ENCODE results near the gene IRGC.

The IRGC gene

DNA sequence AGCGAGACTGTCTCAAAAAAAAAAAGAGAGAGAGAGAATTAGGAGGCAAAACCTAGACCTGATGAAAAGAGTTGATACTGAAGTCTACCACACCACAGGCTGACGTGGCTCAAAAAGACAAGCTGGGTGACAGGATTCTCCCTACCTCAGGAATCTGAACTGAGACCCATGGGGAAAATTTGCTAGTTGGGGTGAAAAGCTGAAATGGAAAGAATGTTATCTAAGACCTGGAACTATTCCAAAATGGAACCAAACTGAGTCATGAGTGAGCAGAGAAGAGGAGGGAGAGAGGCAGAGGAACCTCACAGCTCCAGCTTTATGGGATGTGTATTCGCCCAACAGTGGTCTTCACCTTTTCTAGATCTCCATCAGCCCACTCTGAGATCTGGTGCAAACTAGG is 27.2 kb downstream of the IRGC start (continued):
- TF ChIP-seq, protein P1, sequence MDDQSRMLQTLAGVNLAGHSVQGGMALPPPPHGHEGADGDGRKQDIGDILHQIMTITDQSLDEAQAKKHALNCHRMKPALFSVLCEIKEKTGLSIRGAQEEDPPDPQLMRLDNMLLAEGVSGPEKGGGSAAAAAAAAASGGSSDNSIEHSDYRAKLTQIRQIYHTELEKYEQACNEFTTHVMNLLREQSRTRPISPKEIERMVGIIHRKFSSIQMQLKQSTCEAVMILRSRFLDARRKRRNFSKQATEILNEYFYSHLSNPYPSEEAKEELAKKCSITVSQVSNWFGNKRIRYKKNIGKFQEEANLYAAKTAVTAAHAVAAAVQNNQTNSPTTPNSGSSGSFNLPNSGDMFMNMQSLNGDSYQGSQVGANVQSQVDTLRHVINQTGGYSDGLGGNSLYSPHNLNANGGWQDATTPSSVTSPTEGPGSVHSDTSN (CRISPR knock-in tag; IDR thresholded peaks at IDR 0.05), result no peak

DNA sequence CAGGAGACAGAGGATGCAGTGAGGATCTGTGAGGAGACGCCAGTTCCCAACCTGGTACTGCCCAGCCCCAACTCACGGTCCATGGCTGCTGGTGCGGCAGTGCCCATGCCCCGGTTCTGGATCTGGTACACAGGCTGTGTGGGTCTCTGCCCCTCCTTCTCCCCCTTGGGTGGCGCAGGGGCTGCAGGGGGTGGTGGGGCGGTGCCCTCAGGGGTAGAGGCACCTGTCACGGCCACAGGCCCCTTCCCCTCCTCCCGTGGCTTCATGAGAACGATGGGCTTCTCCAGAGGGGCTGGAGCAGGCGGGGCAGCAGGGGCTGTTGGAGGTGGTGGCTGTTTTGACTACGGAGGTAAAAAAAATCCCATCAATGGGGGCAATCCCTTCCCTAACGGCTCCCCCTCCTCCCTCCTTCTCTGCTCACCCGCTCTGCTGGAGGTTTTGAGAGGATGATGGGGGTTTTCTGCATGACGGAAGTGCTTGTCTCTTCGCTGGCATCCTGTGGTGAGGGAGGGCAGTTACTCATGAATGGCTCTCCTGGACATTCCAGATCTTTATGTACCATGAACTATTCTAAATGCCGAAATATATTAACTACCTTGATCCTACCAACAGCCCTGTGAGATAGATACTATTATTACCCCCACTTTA is 31.8 kb downstream of the IRGC start:
- ChIA-PET POLR2A (interaction anchor here (1.5 to 1.9 kb wide), 2 partner anchors 18 to 79 kb away, joined by 4 read pairs; no protein-coding TSS in a partner anchor), CTCF (interaction anchor here (1.0 to 8.1 kb wide), 8 partner anchors 13 to 79 kb away, joined by 4 to 203 read pairs (median 8); partner anchors contain the start of gene KCNN4)
- H3K27ac ChIP-seq (ENCODE audit: extremely low read depth, low read depth, low read length), result 0 out of 2 replicates have a peak overlapping the region, but pooled peaks have one; percentile 17
- H3K36me3 ChIP-seq (ENCODE audit: control insufficient read depth in 2 of 2, insufficient read depth in 1 of 2, low read length in 2 of 2), result peaks cover 85 to 99% of the 10 kb centered on the region in 2 experiments
- no peak overlapping the region for H3K4me3 ChIP-seq (ENCODE audit: low read depth, low read length)
- H3K9me3 ChIP-seq (ENCODE audit: control insufficient read depth, insufficient read depth, low read depth, low read length), result no peaks in the 10 kb centered on the region
- no peaks in the 10 kb centered on the region; the same call in 1 of the 2 replicates for H3K4me1 ChIP-seq (ENCODE audit: control insufficient read depth, insufficient read depth, low read length)
- TF ChIP-seq ZNF837 (tag by site-specific recombination; IDR thresholded peaks at IDR 0.05) (no peak), ZNF366 (tag by site-specific recombination; conservative IDR thresholded peaks at IDR 0.05) (no peak), ZNF701 (tag by site-specific recombination; IDR thresholded peaks at IDR 0.05) (no peak), GLI2 (tag by site-specific recombination; IDR thresholded peaks at IDR 0.05; ENCODE audit: borderline replicate concordance, low read depth) (no peak), ZNF571 (tag by site-specific recombination; IDR thresholded peaks at IDR 0.05) (no peak), ZBTB21 (tag by site-specific recombination; IDR thresholded peaks at IDR 0.05) (no peak), ZNF221 (tag by site-specific recombination; IDR thresholded peaks at IDR 0.05; ENCODE audit: borderline replicate concordance) (no peak), WT1 (tag by site-specific recombination; IDR thresholded peaks at IDR 0.05) (no peak), ZNF302 (tag by site-specific recombination; IDR thresholded peaks at IDR 0.05; ENCODE audit: low read depth) (no peak), ZNF785 (tag by site-specific recombination; IDR thresholded peaks at IDR 0.05) (no peak), KLF9 (tag by site-specific recombination; IDR thresholded peaks at IDR 0.05; ENCODE audit: low read depth) (no peak), HOXC10 (CRISPR knock-in tag; IDR thresholded peaks at IDR 0.05) (no peak), ZNF664 (tag by site-specific recombination; IDR thresholded peaks at IDR 0.05) (no peak)
- TF ChIP-seq, protein P2, sequence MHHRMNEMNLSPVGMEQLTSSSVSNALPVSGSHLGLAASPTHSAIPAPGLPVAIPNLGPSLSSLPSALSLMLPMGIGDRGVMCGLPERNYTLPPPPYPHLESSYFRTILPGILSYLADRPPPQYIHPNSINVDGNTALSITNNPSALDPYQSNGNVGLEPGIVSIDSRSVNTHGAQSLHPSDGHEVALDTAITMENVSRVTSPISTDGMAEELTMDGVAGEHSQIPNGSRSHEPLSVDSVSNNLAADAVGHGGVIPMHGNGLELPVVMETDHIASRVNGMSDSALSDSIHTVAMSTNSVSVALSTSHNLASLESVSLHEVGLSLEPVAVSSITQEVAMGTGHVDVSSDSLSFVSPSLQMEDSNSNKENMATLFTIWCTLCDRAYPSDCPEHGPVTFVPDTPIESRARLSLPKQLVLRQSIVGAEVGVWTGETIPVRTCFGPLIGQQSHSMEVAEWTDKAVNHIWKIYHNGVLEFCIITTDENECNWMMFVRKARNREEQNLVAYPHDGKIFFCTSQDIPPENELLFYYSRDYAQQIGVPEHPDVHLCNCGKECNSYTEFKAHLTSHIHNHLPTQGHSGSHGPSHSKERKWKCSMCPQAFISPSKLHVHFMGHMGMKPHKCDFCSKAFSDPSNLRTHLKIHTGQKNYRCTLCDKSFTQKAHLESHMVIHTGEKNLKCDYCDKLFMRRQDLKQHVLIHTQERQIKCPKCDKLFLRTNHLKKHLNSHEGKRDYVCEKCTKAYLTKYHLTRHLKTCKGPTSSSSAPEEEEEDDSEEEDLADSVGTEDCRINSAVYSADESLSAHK (tag by site-specific recombination; IDR thresholded peaks at IDR 0.05), result no peak
- TF ChIP-seq, protein P3, sequence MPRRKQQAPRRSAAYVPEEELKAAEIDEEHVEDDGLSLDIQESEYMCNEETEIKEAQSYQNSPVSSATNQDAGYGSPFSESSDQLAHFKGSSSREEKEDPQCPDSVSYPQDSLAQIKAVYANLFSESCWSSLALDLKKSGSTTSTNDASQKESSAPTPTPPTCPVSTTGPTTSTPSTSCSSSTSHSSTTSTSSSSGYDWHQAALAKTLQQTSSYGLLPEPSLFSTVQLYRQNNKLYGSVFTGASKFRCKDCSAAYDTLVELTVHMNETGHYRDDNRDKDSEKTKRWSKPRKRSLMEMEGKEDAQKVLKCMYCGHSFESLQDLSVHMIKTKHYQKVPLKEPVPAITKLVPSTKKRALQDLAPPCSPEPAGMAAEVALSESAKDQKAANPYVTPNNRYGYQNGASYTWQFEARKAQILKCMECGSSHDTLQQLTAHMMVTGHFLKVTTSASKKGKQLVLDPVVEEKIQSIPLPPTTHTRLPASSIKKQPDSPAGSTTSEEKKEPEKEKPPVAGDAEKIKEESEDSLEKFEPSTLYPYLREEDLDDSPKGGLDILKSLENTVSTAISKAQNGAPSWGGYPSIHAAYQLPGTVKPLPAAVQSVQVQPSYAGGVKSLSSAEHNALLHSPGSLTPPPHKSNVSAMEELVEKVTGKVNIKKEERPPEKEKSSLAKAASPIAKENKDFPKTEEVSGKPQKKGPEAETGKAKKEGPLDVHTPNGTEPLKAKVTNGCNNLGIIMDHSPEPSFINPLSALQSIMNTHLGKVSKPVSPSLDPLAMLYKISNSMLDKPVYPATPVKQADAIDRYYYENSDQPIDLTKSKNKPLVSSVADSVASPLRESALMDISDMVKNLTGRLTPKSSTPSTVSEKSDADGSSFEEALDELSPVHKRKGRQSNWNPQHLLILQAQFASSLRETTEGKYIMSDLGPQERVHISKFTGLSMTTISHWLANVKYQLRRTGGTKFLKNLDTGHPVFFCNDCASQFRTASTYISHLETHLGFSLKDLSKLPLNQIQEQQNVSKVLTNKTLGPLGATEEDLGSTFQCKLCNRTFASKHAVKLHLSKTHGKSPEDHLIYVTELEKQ (tag by site-specific recombination; IDR thresholded peaks at IDR 0.05; ENCODE audit: borderline replicate concordance), result no peak

DNA sequence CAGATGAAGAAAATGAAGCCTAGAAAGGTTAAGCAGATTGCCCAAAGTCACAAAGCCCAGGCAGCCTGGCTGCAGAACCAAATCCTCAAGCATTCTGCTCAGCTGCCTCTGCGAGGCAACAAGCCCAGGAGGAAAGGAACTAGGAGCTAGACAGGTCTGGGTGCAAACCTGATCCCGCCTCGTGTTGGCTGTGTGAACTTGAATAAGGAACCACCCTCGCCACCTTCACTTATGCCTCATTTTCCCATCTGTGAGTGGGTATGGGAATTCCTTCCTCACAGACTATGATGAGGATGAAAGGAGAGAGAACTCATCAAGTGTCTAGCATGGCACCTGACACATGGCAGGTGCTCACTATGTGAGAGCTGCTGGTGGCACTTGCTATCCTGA is 32.3 kb downstream of the IRGC start:
- ChIA-PET POLR2A (no interaction called here), CTCF (interaction anchor here (1.0 to 8.1 kb wide), 5 partner anchors 18 to 80 kb away, joined by 4 to 111 read pairs (median 6); no protein-coding TSS in a partner anchor)
- no peak for TF ChIP-seq SCRT1 (tag by site-specific recombination; IDR thresholded peaks at IDR 0.05; ENCODE audit: borderline replicate concordance)
- TF ChIP-seq ZNF521 (tag by site-specific recombination; IDR thresholded peaks at IDR 0.05), result no peak
- TF ChIP-seq, protein P4, sequence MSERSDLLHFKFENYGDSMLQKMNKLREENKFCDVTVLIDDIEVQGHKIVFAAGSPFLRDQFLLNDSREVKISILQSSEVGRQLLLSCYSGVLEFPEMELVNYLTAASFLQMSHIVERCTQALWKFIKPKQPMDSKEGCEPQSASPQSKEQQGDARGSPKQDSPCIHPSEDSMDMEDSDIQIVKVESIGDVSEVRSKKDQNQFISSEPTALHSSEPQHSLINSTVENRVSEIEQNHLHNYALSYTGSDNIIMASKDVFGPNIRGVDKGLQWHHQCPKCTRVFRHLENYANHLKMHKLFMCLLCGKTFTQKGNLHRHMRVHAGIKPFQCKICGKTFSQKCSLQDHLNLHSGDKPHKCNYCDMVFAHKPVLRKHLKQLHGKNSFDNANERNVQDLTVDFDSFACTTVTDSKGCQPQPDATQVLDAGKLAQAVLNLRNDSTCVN (tag by site-specific recombination; optimal IDR thresholded peaks at IDR 0.05), result peak; percentile 8
- no peak overlapping the region for H3K27ac ChIP-seq (ENCODE audit: extremely low read depth, low read depth, low read length)
- no peak overlapping the region for H3K4me3 ChIP-seq (ENCODE audit: low read depth, low read length)
- no peaks in the 10 kb centered on the region for H3K9me3 ChIP-seq (ENCODE audit: control insufficient read depth, insufficient read depth, low read depth, low read length)
- peaks cover 80 to 95% of the 10 kb centered on the region in 2 experiments for H3K36me3 ChIP-seq (ENCODE audit: control insufficient read depth in 2 of 2, insufficient read depth in 1 of 2, low read length in 2 of 2)
- H3K4me1 ChIP-seq (ENCODE audit: control insufficient read depth, insufficient read depth, low read length), result peaks cover 2% of the 10 kb centered on the region
